HepG2 (cell line): ENCODE measurements around the gene ANKRD65. TPM values are rescaled to one million over a fixed set of nuclear protein-coding genes. Genes with fewer than 3 reads are reported as not detected.

Experiments
- ELF4 ChIP-seq: sonication (generic); formaldehyde crosslinking; IDR thresholded peaks from 2 replicates; pipeline ENCODE4 v1.5.0; 2020; ENCODE audit warnings: missing genetic modification reagents, mild to moderate bottlenecking, moderate library complexity, borderline replicate concordance
- EP300 ChIP-seq, 3 experiments: sonication (generic) in 1 of 3; formaldehyde crosslinking in 1 of 3; IDR thresholded peaks; 2 replicates each; pipeline versions ENCODE4 v1.5.1 to v1.6.1; 2011 to 2020; ENCODE audit warnings: low read depth in 2 of 3, low read length in 2 of 3, borderline replicate concordance in 1 of 3, improper control_type of control experiment in 1 of 3, mild to moderate bottlenecking in 1 of 3, missing genetic modification reagents in 1 of 3, moderate library complexity in 1 of 3
- ESRRA ChIP-seq: sonication (generic); formaldehyde crosslinking; IDR thresholded peaks from 2 replicates; pipeline ENCODE4 v1.5.1; 2020; ENCODE audit warnings: mild to moderate bottlenecking, low read depth, missing genetic modification reagents
- FOXA1 ChIP-seq, 2 experiments: fragments of 450-650 bp in 1 of 2; sonication (generic) in 1 of 2; formaldehyde crosslinking in 1 of 2; IDR thresholded peaks; 2 replicates each; pipeline versions ENCODE4 v1.4.0 to v1.6.1; 2016 to 2020; ENCODE audit warnings: missing genetic modification reagents in 1 of 2
- GABPA ChIP-seq, 2 experiments: IDR thresholded peaks; 2 replicates each; pipeline ENCODE4 v1.6.1; 2011 to 2016; ENCODE audit warnings: low read depth in 2 of 2, low read length in 1 of 2, missing biosample characterization in 1 of 2, missing genetic modification characterization in 1 of 2
- GTF3A ChIP-seq: sonication (generic); formaldehyde crosslinking; conservative IDR thresholded peaks from 2 replicates; pipeline ENCODE4 v1.4.0; 2020; ENCODE audit warnings: mild to moderate bottlenecking, missing genetic modification reagents
- NCOA5 ChIP-seq: sonication (generic); formaldehyde crosslinking; IDR thresholded peaks from 2 replicates; pipeline ENCODE4 v1.4.0; 2020; ENCODE audit warnings: missing genetic modification reagents
- SYNCRIP ChIP-seq: fragments of 200-400 bp; formaldehyde crosslinking; IDR thresholded peaks from 2 replicates; pipeline ENCODE4 v1.6.1; 2018; ENCODE audit warnings: mild to moderate bottlenecking, low read depth, low read length; ENCODE audit not compliant: insufficient read depth
- ZFP36 ChIP-seq: fragments of 150-350 bp; IDR thresholded peaks from 2 replicates; pipeline ENCODE4 v1.6.1; 2018; ENCODE audit warnings: borderline replicate concordance, low read length, low read depth; ENCODE audit not compliant: partially characterized antibody
- ZNF207 ChIP-seq: fragments of 450-650 bp; IDR thresholded peaks from 2 replicates; pipeline ENCODE4 v1.6.1; 2016; ENCODE audit warnings: antibody characterized with exemption, borderline replicate concordance
- ZNF343 ChIP-seq: sonication (generic); formaldehyde crosslinking; IDR thresholded peaks from 2 replicates; pipeline ENCODE4 v1.4.0; 2020; ENCODE audit warnings: mild to moderate bottlenecking, missing genetic modification reagents
- ZNF7 ChIP-seq: IDR thresholded peaks from 2 replicates; pipeline ENCODE4 v1.6.1; 2016; ENCODE audit warnings: missing biosample characterization, missing genetic modification reagents
- ZNF816 ChIP-seq: sonication (generic); formaldehyde crosslinking; IDR thresholded peaks from 2 replicates; pipeline ENCODE4 v1.8.0; 2022; ENCODE audit warnings: missing genetic modification reagents, mild to moderate bottlenecking, borderline replicate concordance
- ZSCAN9 ChIP-seq: IDR thresholded peaks from 2 replicates; pipeline ENCODE4 v1.6.1; 2016; ENCODE audit warnings: borderline replicate concordance
- polyA plus RNA-seq, 8 experiments: library from polyadenylated mRNA; depleted of rRNA in 3 of 8; stranded (reverse) in 7 of 8; unstranded in 1 of 8; fragments of >200 nt; fragmentation: Illumina TruSeq in 4 of 8; extraction: Trizol in 4 of 8; gene quantifications; 2 replicates each; pipeline versions ENCODE4 v1.2.1 to v1.2.3, GENCODE V29; 2011 to 2016; ENCODE audit warnings: low read depth in 4 of 8, missing spikeins in 1 of 8, mixed read lengths in 1 of 8; ENCODE audit not compliant: insufficient read depth in 1 of 8
- total RNA-seq, 5 experiments: library from RNA; depleted of rRNA; stranded (reverse); fragments of >200 nt; fragmentation: Illumina TruSeq; extraction: Trizol; gene quantifications; 2 replicates each; pipeline ENCODE4 v1.2.3, GENCODE V29; 2016; ENCODE audit warnings: low read depth in 1 of 5
- TF ChIP-seq, protein P1 (sequence below): IDR thresholded peaks from 2 replicates; pipeline ENCODE4 v1.6.1; 2016; ENCODE audit warnings: missing genetic modification reagents, missing compliant biosample characterization
- TF ChIP-seq, protein P2 (sequence below): IDR thresholded peaks from 2 replicates; pipeline ENCODE4 v1.6.1; 2016; ENCODE audit warnings: mild to moderate bottlenecking
- TF ChIP-seq, protein P3 (sequence below): IDR thresholded peaks from 2 replicates; pipeline ENCODE4 v1.6.1; 2016; ENCODE audit warnings: missing compliant biosample characterization, missing genetic modification reagents, borderline replicate concordance
- TF ChIP-seq, protein P4 (sequence below): sonication (generic); formaldehyde crosslinking; IDR thresholded peaks from 2 replicates; pipeline ENCODE4 v1.5.1; 2020; ENCODE audit warnings: missing genetic modification reagents, mild to moderate bottlenecking, borderline replicate concordance

Gene ANKRD65
- total and polyA plus RNA-seq, 2 of the 13 experiments (the other 11 are each of a cell fraction or from before 2014, with no cell fraction given), result 12.1 to 30.1 TPM

DNA sequence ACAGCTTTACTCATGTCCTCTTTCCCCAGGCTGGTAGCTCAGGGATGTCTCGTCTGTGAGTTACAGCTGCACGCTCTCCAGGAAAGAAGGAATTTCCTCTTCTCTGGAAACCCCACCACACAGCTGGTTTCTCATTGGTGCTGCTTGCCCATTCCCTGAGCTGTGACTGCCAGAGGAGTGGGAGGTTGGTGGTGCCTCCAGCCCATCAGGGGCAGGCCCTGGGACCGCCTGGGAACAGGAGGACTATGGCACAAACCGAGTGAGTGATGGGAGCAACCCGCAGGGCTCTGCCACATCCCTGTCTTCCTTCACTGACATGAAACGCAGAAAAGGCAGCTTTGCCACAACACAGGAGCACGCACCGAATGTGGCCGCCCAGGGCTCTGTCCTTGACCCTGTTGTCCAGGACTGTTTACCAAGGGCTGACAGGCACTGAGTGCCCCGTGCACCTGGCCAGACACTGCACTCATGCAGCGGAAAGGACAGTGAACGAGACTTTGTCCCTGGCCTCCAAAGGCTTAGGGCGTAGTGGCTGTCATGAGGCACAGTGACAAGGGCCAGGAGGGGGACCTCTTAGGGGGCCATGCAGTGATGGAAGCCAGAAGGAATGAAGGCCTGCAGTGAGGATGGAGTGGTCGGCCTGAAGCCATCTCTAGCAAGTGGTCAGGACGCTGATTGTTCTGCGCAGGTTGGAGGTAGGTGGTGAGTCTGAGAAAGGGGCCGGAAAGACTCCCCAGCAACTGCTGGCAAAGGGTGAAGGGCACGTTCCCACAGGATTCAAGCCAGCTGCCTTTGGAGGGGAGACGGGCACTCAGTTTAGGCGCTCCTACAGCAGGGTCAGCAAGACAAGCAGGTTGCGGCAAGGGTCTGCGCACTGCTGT is 20.3 kb downstream of the ANKRD65 start (continued):
- TF ChIP-seq ESRRA (CRISPR knock-in tag) (peak; percentile 96), EP300 (IDR thresholded peaks at IDR 0.05; ENCODE audit: low read depth in 2 of 2, low read length in 2 of 2) (peak; percentile 63 to 88; a peak in 3 of 4 replicates), EP300 (CRISPR knock-in tag; IDR thresholded peaks at IDR 0.05; ENCODE audit: borderline replicate concordance) (peak; percentile 95), ZNF207 (no peak), ZSCAN9 (CRISPR knock-in tag) (peak; percentile 95; the same call in 1 of the 2 replicates), ELF4 (CRISPR knock-in tag) (no peak), GABPA (IDR thresholded peaks at IDR 0.05; ENCODE audit: low read depth, low read length) (no peak), GABPA (CRISPR knock-in tag; IDR thresholded peaks at IDR 0.05; ENCODE audit: low read depth) (peak; percentile 81), ZNF816 (CRISPR knock-in tag) (peak; percentile 43; the same call in 1 of the 2 replicates), ZNF7 (no peak), GTF3A (CRISPR knock-in tag) (peak; percentile 86; the same call in 1 of the 2 replicates), ZFP36 (no peak), SYNCRIP (no peak), NCOA5 (CRISPR knock-in tag) (peak; percentile 92; the same call in 1 of the 2 replicates), FOXA1 (IDR thresholded peaks at IDR 0.05) (peak; percentile 73), FOXA1 (CRISPR knock-in tag; IDR thresholded peaks at IDR 0.05) (peak; percentile 99), ZNF343 (CRISPR knock-in tag) (0 out of 2 replicates have a peak, but pooled peaks have one; percentile 67)
- TF ChIP-seq, protein P1, sequence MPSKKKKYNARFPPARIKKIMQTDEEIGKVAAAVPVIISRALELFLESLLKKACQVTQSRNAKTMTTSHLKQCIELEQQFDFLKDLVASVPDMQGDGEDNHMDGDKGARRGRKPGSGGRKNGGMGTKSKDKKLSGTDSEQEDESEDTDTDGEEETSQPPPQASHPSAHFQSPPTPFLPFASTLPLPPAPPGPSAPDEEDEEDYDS, result peak; percentile 85
- TF ChIP-seq, protein P2, sequence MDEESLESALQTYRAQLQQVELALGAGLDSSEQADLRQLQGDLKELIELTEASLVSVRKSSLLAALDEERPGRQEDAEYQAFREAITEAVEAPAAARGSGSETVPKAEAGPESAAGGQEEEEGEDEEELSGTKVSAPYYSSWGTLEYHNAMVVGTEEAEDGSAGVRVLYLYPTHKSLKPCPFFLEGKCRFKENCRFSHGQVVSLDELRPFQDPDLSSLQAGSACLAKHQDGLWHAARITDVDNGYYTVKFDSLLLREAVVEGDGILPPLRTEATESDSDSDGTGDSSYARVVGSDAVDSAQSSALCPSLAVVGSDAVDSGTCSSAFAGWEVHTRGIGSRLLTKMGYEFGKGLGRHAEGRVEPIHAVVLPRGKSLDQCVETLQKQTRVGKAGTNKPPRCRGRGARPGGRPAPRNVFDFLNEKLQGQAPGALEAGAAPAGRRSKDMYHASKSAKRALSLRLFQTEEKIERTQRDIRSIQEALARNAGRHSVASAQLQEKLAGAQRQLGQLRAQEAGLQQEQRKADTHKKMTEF (CRISPR knock-in tag), result peak; percentile 96
- TF ChIP-seq, protein P3, sequence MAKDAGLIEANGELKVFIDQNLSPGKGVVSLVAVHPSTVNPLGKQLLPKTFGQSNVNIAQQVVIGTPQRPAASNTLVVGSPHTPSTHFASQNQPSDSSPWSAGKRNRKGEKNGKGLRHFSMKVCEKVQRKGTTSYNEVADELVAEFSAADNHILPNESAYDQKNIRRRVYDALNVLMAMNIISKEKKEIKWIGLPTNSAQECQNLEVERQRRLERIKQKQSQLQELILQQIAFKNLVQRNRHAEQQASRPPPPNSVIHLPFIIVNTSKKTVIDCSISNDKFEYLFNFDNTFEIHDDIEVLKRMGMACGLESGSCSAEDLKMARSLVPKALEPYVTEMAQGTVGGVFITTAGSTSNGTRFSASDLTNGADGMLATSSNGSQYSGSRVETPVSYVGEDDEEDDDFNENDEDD (CRISPR knock-in tag), result peak; percentile 85
- TF ChIP-seq, protein P4, sequence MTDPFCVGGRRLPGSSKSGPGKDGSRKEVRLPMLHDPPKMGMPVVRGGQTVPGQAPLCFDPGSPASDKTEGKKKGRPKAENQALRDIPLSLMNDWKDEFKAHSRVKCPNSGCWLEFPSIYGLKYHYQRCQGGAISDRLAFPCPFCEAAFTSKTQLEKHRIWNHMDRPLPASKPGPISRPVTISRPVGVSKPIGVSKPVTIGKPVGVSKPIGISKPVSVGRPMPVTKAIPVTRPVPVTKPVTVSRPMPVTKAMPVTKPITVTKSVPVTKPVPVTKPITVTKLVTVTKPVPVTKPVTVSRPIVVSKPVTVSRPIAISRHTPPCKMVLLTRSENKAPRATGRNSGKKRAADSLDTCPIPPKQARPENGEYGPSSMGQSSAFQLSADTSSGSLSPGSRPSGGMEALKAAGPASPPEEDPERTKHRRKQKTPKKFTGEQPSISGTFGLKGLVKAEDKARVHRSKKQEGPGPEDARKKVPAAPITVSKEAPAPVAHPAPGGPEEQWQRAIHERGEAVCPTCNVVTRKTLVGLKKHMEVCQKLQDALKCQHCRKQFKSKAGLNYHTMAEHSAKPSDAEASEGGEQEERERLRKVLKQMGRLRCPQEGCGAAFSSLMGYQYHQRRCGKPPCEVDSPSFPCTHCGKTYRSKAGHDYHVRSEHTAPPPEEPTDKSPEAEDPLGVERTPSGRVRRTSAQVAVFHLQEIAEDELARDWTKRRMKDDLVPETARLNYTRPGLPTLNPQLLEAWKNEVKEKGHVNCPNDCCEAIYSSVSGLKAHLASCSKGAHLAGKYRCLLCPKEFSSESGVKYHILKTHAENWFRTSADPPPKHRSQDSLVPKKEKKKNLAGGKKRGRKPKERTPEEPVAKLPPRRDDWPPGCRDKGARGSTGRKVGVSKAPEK (CRISPR knock-in tag), result no peak
